ENCODE measurements around the gene MPDZ.

MPDZ gene

DNA sequence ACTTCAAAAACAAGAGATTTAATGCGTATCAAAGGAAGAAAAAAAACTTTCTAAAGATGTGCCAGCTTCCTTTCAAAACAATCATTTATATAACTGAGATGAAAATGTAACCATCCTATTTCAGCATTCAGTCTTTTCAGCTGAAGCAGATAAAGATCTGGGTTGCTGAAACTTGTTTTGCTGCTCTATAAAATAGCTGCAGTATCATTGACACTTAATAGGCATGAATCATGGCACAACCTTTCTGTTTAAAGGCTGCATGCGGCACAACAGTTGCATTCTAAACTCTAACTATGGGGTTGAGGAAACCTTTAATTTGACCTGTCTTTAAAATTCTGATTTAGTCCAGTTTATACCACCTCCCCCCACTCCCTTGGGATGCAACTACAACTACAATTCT lies 196.7 kb downstream of the MPDZ start:
- DNase-seq (ENCODE audit: low read depth) = no peak

DNA sequence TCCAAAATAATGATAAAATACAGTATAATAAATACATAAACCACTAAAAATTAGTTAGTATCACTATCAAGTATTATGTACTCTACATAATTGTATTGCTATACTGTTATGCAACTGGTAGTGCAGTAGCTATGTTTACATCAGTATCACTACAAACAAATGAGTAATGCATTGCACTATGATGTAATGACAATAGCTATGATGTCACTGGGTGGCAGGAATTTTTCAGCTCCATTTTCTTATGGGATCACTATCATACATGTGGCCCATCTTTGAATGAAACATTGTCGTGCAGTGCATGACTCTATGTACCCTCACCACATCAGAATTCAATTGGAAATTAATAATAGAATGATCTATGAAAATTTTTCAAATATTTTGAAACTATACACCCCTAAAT lies 201.3 kb downstream of the MPDZ start:
- DNase-seq (ENCODE audit: low read depth) = peak; percentile 18

DNA sequence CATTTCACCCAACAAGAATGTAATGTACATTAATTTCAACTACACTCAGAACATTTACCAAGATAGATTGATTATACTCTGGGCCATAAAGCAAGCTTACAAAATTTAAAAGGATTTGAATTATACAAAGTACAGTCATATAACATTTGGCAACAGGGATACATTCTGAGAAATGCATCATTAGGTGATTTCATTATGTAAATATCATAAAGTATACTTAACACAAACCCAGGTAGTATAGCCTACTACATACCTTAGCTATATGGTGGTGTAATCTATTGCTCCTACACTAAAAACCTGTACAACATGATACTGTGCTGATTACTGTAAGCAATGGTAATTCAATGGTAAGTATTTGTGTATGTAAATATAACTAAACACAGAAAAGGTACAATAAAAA lies 202.9 kb downstream of the MPDZ start:
- DNase-seq (ENCODE audit: low read depth) = no peak

DNA sequence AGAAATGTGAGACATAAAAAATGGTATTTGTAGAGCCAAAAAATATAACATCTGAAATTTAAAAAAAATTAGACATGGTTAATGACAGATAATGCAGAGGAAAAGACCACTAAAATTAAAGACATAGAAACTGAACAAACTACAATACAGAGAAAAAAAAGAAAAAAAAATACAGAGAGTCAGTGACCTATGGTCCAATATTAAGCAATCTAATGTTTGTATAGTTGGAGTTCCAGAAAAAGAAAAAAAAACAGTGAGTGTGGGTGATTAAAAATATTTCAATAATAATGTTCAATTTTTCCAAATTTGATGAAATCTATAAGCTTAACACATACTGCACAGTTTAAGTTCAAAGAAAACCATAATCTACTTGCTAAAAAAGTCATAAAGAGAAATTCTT lies 207.6 kb downstream of the MPDZ start:
- DNase-seq (ENCODE audit: low read depth) = no peak

DNA sequence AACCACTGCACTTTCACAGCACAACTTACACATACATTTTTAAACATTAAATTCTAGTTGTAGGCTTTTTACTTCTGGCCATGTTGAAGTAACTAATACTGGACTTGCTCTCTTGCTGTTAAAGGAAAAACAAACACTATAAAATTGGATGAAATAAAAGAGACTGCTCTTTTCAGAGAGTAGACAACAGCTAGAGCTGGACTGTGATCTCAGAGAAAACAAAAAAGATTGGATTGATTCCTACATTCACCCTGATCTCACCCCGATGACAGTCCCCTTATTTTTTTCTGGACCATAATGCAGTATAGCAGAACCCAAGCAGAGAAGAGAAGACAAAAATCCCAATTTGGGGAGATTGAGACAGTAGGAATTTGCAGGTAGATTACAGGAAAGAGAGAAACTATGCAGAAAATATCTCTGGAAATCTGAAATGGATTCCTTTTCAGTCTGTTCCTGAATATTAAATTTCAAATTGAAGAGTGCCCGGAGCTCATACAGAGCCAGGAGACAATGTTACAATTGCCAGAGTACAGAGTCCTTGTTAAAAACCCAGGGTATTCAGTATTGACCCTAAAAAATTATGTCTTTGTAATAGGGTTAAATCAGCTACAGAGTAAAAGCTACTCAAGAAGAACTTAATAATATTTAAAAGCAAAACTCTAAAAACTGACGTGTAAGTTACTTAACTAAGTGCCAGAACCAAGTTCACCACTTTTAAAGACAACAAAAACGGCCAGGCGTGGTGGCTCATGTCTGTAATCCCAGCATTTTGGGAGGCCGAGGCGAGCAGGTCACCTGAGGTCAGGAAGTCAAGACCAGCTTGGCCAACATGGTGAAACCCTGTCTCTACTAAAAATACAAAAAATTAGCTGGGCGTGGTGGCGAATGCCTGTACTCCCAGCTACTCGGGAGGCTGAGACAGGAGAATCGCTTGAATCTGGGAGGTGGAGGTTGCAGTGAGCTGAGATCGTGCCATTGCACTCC lies 208.6 kb downstream of the MPDZ start:
- DNase-seq (ENCODE audit: low read depth) = no peak

DNA sequence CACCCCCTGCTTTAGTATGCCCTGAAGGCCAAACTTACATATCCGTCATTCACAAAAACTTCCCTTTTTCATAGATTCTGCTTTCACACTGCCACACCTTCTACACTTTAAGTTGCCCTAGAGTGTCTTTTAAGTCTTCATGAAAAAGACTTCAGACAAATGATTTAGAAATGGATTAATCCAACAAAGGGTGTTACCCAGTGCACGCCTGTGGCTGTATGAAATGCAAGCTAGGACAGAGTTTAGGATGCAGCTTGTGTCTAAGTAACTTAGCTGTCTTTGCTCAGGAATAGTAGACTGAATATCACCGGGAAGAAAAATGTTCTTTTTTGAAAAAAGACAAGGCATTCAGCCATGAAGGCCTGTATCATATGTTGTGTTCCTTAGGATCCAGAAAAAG lies 210.0 kb downstream of the MPDZ start:
- DNase-seq (ENCODE audit: low read depth) = no peak

DNA sequence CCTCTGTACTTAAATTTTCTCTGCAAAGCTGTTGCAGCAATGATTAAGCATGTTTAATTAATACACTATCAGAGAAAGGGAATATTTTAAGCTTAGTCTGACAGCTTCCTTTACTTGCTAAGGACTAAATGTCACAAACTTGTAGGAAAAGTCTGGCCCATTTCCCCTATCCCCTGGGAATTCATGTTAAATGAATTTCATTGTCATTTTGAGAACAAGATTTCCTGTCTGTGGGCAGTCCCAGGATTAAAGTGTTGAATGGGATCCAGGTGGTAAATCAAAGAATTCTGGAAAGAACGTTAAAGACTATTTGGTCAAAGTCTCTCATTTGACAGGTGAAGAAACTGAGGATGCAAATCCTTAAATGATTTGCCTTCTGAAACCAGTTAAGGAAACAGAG lies 214.8 kb downstream of the MPDZ start:
- no peak for DNase-seq (ENCODE audit: low read depth)

DNA sequence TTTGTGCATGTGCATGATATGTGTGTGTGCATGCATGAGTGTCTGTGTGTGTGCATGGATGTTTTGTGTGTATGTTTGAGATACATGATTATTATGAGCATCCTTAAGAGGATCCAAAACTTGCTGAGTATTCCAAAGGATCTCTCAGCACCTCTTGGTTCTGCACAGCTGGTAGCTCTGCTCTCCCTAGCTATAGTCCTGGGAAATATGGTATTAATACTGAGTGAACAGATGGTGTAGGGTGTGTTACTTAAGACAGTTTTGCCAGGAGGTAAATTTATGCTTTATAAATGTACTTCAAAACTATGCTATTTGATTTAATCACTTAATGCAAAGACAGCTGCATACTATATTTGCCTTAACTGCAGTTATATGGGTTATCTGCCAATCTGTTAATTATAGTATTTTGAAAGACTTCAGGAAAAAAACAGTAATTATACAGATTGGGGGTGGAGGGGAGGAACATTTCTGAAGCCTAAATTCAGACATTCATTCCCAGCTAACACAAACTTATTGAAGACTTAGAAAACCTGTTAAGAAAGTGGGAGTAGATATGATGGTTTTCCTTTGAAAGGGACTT lies 215.5 kb downstream of the MPDZ start:
- DNase-seq (ENCODE audit: low read depth) = no peak

DNA sequence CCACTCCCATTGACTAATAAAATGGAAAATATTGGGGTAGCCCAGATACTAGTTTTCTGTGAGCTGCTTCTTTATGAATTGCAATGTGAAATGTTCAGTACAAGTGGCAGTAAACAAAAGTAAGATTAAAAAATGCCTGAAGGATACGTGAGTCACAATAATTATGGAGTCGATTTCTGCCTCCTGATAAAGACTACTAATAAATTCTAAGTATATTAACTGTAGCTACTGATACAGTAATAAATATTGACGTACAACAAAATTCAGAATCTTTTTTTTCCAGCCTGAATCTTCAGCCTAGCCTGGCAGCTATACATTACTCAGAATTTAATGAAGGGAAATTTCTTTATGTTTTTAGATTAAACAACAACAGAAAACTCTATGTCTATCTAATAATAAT lies 218.1 kb downstream of the MPDZ start:
- DNase-seq (ENCODE audit: low read depth) = no peak
